Astrocyte of the spinal cord (primary cell): ENCODE measurements around the gene ADCYAP1.

Source experiments
- DNase-seq: peaks from one replicate; pipeline ENCODE4 v3.0.0; 2011; ENCODE audit warnings: low read depth, low spot score
- H3K4me3 ChIP-seq: 2 replicates; pipeline ENCODE4 v1.5.1; 2011; ENCODE audit warnings: low read depth, mild to moderate bottlenecking, low read length, moderate library complexity
- in situ Hi-C: cut with HindIII; loops from 2 replicates; pipeline ENCODE4 v1.10.0; 2017; ENCODE audit warnings: low sequenced_read_pairs
- TF ChIP-seq, protein P1 (sequence below): IDR thresholded peaks from 2 replicates; pipeline ENCODE4 v1.5.1; 2012; ENCODE audit warnings: low read depth, mild to moderate bottlenecking, low read length, inconsistent platforms

ADCYAP1 gene

GRCh38 chr18:939166-939565 lies 34.5 kb downstream of the ADCYAP1 start:
- TF ChIP-seq, protein P1, sequence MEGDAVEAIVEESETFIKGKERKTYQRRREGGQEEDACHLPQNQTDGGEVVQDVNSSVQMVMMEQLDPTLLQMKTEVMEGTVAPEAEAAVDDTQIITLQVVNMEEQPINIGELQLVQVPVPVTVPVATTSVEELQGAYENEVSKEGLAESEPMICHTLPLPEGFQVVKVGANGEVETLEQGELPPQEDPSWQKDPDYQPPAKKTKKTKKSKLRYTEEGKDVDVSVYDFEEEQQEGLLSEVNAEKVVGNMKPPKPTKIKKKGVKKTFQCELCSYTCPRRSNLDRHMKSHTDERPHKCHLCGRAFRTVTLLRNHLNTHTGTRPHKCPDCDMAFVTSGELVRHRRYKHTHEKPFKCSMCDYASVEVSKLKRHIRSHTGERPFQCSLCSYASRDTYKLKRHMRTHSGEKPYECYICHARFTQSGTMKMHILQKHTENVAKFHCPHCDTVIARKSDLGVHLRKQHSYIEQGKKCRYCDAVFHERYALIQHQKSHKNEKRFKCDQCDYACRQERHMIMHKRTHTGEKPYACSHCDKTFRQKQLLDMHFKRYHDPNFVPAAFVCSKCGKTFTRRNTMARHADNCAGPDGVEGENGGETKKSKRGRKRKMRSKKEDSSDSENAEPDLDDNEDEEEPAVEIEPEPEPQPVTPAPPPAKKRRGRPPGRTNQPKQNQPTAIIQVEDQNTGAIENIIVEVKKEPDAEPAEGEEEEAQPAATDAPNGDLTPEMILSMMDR: no peak
- in situ Hi-C loops: no loop called here
- DNase-seq: peak; percentile 12
- H3K4me3 ChIP-seq: no peak overlapping the region

- no peak overlapping the region for H3K4me3 ChIP-seq
- DNase-seq: no peak
- TF ChIP-seq, protein P1: no peak
- in situ Hi-C loops: no loop called here
Observed at GRCh38 chr18:939958-940357, 35.3 kb downstream of the ADCYAP1 start.

DNA sequence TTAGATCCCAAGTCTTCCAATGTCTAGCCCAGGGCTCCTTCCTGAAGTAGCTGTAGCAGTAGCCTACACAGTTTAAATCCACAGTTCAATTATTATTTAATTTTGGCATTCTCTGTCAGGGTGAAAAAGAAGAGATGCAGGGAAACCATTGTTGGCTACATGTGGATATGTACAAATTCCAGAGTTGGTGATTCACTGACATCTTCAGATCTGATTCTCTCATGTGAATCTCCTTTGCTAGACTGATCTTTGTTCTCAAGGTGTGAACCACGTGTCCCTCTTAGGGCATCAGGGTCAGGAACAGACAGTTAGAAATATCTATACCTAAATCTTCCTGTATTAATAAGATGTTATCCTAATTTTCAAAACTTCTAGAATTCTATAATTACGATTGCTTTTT lies 36.7 kb downstream of the ADCYAP1 start:
- in situ Hi-C loops: no loop called here
- no peak overlapping the region for H3K4me3 ChIP-seq

DNA sequence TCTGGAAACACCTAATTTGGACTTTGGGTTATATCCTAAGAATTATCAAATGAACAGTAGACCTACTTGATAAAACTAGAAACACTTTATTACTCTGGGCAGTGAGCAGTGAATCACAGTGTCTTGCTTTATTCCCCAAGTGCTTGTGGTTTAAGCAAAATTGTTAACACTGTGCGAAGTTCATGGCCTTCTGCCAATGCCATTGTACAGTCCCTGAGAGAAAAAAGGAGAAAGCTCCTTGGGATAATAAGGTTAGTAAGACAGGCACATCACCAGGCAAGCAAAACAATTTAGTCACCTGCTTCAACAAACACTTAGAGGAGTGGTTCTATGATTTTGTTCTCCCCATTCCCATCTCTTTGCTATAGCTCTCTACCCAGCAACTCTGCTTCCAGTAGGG lies 39.8 kb downstream of the ADCYAP1 start:
- no peak overlapping the region for H3K4me3 ChIP-seq
- TF ChIP-seq, protein P1: no peak
- peak; percentile 91 for DNase-seq
- in situ Hi-C loops: no loop called here

More for the DNA sequence above, 36.7 kb downstream of the ADCYAP1 start:
- TF ChIP-seq, protein P1: no peak
- no peak for DNase-seq

GRCh38 chr18:949724-950631 lies 45.3 kb downstream of the ADCYAP1 start:
- TF ChIP-seq, protein P1: no peak
- in situ Hi-C loops: no loop called here
- H3K4me3 ChIP-seq: no peak overlapping the region
- no peak for DNase-seq

DNA sequence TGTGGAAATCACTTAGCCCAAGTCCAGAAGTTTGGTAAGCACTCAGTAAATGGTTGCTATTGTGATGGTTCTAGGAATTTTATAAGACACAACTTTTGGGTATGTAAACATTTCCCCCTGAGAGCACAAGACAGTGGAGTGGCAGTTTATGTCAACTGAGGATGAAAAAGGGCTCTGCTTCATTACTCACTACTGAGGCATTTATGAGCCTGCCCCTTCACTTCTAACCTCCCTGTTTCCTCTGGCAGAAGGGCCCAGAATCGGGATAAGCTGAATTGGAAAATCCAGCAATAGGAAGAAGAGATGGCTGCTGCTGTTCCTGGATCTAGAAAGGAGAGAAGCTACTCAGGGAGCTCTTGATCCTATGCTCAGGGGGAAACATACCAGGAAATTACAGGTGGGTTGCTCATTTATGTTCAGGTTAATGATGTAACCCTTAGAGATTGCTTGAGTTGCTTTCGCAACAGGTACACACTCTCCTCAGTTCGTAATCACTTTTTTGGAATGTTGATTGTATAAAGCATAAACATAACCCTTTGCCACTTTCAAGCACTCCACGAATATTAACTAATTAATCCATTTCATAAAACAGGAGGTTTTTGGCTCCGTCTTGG lies 46.3 kb downstream of the ADCYAP1 start:
- TF ChIP-seq, protein P1: no peak
- in situ Hi-C loops: no loop called here
- DNase-seq: no peak
- no peak overlapping the region for H3K4me3 ChIP-seq
